ENCODE measurements around the gene NTRK2.

DNA sequence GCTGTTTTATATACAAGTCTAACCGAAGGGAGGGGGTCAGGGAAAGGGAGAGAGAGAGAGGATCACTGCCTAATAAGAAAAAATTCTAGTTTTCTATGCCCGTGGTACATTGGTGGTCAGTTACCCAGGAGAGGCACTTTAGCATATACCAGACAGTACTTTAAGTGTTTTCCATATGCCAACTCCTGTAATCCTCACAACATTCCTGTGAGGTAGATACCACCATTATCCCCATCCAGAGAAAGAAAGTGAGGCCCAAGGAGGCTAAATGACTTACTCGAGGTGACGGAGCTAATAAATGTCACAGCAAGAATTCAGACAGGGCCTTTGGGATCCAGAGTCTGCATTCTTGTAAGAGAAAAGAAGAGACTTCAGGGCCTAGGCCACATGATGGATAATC lies 161.8 kb downstream of the NTRK2 start:
- TF ChIP-seq, protein P1, sequence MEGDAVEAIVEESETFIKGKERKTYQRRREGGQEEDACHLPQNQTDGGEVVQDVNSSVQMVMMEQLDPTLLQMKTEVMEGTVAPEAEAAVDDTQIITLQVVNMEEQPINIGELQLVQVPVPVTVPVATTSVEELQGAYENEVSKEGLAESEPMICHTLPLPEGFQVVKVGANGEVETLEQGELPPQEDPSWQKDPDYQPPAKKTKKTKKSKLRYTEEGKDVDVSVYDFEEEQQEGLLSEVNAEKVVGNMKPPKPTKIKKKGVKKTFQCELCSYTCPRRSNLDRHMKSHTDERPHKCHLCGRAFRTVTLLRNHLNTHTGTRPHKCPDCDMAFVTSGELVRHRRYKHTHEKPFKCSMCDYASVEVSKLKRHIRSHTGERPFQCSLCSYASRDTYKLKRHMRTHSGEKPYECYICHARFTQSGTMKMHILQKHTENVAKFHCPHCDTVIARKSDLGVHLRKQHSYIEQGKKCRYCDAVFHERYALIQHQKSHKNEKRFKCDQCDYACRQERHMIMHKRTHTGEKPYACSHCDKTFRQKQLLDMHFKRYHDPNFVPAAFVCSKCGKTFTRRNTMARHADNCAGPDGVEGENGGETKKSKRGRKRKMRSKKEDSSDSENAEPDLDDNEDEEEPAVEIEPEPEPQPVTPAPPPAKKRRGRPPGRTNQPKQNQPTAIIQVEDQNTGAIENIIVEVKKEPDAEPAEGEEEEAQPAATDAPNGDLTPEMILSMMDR (IDR thresholded peaks at IDR 0.05): no peak
- TF ChIP-seq EZH2 (IDR thresholded peaks at IDR 0.05) (no peak), EZH2phosphoT487 (IDR thresholded peaks at IDR 0.05) (no peak)

Data from neural progenitor cell (in vitro differentiated cells).